HL-60/S4 treated with phorbol 12-myristate 13-acetate at 8.2 ng/mL for 4 days and 3 days (cell line): Measurements from ENCODE around the gene NTM.

Source experiments
- in situ Hi-C: fragments of 300-500 bp; cut with MboI; formaldehyde crosslinking; loops from 2 replicates; pipeline ENCODE4 v1.15.0; 2022; ENCODE audit warnings: low sequenced_read_pairs

The NTM gene

DNA sequence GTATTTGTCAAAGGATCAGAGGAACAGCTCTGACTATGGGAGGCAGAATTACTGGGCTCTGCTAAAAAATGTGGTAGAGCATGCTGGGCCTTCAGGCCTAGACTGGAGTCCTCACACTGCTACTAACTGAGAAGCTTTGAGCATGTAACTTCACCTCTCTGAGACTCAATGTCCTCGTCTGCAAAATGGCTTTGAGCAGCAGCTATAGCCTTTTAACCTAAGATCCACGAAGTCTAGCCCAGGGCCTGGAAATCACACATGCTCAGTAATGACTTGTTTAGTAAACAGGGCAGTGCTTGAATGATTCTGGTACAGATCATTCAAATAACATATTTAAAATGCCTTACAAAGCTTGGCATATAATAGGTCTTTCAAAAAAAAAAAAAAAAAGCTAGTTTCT, 221.7 kb downstream of the NTM start:
- in situ Hi-C loops: no loop called here

DNA sequence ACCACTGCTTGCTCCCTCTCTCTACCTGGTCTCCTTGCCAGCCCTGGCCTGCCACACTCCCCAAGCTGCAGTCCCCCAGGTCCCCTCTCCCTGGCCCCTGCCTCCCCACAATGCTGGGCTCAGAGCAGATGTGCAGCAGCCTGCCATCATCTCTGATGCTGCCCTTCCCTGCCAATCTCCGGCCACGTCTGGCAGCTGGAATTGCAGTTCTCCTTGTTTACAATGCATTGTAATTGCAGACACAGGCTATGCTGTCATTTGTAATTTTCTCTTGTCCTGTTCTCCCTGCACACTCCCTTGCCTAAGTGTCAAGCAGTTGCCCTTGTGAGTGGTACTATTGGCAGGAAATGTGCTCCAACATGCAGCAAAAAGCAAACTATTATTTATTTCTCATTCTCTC, 222.3 kb downstream of the NTM start:
- in situ Hi-C loops: no loop called here

DNA sequence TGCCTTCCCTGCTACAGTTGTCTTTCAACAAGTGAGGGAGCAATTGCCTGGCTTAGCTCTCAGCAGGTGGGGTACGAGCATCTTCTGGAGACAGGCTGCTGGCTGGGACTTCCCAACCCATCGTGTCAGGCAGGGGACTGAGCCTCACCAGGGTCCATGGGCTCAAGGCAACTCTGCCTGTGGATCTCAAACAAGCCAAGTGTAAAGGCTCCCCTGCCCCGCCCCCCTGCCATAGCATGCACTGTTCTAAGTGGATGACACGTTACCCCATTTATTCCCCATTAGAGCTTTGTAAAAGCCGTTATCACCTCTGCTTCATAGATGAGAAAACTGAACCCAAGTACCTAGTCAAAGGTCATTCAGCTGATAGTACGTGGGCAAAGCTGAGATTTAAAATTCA, 222.9 kb downstream of the NTM start:
- in situ Hi-C loops: no loop called here

DNA sequence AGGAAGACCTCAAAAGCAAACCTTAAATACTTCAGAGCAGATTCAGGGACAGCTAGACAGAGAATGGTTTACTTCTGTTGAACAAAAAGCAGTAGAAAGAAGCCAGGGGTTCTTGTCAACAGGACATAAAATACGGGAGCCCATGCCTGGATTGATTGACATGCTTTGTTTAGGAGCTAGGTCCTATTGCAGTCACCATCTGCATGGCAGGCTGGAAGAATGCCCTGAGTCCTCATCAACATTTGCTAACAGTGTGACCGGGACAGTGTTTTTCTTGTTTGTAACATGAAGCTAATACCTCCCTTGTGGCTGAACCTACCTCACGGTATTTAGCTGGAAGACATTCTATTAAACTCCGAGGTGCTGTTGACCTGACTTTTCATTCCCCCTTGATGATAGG, 225.4 kb downstream of the NTM start:
- in situ Hi-C loops: no loop called here

DNA sequence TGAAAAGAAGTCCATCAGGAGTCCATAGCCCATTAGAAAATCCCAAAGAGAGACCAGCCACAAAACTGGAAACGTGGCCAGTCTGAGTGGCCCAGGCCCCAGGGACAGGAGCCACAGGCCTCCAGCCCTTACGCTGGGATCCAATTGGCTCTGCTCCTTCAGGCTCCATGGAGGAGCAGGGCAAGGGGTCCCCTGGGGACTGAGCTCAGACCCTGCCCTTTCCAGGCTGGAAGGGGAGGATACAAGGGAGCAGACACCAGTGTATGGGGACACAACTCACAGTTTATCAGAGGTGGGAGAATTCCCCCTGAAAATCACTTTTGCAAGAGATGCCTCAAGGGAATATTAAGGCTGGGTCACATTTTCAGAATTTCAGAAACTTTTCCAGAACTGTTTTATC, 227.5 kb downstream of the NTM start:
- in situ Hi-C loops: no loop called here

DNA sequence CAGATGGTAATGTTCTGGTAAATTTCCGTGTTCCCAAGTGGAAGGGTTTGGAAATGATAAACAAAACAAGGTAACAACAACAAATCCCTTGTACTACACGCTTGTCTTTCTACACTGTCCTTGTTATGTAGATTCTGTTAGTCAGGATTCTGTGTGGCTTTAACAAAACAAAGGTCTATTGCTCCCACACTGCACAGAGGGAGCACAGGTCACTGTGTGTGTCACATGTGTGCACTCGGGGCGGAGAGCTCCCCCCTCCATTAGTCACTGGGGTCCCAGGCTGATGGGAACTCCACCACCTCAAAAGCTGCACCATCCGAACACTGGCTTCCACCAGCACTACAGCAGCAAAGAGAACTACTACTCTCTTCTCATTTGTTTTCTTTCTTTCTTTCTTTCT, 227.9 kb downstream of the NTM start:
- in situ Hi-C loops: no loop called here

DNA sequence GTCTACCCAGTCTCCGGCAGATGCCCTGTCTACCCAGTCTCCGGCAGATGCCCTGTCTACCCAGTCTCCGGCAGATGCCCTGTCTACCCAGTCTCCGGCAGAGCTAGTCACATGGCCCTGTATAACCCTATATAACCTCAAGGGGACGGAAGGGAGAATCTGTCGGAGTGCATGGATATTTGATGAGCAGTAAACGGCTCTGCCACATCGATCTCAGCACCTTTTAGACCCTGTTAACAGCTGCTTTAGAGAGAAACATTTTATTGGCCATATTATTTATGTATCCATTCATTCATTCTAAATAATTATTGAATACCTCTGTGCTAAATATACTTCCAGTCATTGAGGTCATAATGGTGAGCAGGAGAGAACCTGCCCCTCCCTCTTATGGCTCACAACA, 228.9 kb downstream of the NTM start:
- in situ Hi-C loops: no loop called here

DNA sequence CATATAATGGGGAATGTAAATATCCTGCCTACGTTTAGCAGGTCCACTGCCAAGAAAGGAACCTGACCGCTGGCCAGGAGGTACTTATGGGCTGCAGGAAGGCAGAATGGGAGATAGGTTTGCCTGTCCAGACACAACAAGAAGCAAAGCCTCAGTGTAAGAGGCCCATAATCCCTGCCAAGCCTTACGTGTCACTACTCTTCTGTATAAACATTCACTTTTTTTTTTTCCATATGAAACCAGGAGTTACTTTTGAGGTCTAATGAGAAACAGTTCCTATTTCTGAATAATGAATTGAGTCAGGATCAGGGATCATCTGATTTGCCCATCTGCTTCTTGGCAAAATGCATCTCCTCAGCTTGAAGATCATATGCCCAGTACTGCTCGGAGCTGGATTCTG, 230.2 kb downstream of the NTM start:
- in situ Hi-C loops: no loop called here

DNA sequence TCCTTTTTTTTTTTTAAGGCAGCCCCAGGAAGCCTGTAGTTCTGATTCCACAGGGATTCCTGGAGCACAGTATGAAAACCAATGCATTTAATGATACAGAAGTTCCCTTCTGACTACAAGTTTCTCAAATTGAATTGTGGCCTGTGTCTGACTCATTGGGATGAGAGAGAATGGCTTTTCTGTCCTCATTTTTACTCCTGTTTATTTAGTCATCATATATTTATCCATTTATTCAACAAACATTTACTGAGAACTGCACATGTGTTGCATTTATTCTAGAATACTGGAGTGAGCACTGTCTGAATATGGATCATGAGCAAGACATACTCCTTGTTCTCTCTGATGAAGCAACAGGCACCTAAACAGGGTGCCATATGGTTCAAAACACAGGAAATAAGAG, 231.2 kb downstream of the NTM start:
- in situ Hi-C loops: no loop called here

DNA sequence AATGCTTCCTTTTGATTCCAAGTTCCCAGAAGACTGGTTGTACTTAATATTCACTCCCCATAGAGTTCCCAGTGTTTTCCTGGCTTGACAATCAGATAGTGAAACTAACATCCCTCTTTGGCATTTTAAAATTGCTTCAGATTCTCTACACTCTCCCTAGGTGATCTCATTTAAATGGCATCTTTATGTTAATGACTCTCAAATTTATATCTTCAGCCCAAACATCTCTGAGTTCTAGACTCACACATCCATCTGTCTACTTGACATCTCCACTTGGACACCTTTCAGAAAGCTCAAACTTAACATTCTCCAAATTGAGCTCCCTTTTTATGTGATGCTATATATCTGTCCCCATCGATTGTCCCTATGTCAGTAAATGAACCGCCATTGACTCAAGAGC, 232.0 kb downstream of the NTM start:
- in situ Hi-C loops: no loop called here

DNA sequence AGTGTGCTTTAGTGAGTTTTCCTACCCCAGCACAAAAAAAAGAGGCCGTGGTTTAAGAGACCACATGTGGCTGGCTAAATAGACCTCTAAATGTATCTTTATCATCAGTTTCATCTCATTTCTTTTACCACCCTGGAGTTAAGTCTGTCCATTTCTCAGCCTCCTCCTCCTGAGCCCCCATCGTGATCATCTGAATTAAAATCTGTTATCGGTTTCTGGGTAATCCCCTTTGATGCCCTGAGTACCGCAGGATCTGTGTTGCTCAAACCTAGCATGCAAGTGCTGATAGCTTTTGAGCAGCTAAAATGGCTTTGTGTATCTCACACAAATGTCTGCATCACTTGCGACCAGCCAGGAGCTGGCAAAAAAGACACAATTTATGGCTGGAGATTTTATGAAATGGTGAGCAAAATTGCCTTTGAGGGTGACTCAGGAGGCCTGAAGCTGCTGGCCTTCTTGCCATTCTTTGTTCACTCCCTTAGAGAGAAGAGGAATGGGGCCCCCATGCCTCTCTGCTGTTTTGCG, 236.5 kb downstream of the NTM start:
- in situ Hi-C loops: no loop called here

DNA sequence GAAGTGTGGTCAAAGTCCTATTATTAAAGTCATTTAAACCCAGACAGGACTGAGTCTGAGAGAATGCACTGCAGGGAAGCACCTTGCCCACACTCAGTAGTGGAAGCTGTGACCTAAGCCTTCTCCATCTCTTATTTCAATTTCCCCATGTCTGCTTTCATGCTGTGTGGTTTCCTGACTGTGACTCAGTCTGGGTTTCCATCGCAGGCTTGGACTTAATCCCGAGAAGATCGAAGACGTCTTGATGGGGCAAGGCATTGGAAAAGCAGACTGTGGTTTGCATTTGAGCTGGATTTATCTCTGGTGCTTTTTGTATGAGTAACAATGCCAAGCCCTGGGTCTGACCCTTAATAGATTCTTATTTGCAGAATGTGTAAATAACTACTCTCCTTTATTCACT, 238.9 kb downstream of the NTM start:
- in situ Hi-C loops: no loop called here

DNA sequence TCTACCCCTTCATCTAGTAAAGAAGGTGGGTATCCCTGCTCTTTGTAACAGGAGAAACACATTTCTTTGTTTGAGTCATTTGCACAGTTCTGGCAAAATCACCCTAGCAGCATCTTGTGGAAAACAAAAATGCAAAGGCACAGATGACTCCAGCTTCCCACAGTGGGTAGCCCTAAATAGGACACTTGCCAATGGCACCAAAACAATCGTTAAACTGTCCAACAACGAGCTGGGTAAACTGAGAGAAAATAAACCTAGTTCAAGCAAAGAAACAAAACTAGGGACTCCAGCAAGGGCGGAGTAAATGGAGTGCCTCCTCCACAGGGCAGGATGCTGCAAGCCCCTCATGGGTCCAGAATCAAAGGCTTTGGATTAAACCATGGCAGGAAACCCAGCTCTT, 239.5 kb downstream of the NTM start:
- in situ Hi-C loops: no loop called here

DNA sequence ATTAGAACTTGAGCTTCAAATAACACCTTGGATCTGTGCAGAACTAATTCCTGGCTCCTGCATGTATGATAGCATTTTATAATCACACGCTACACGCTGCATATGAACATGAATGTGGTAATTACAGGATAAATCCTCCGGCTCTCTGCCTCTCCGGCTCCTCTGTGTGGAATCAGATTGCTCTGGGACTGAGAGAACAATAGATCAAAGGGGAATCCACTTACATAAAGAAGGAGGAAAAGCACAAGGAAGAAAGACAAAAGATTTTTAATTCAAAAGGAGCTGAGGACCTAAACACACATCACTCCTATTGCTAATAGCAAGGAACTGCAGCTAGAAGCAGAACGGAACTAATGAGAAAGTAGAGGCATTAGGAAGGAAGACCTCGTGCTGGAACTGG, 240.9 kb downstream of the NTM start:
- in situ Hi-C loops: no loop called here

DNA sequence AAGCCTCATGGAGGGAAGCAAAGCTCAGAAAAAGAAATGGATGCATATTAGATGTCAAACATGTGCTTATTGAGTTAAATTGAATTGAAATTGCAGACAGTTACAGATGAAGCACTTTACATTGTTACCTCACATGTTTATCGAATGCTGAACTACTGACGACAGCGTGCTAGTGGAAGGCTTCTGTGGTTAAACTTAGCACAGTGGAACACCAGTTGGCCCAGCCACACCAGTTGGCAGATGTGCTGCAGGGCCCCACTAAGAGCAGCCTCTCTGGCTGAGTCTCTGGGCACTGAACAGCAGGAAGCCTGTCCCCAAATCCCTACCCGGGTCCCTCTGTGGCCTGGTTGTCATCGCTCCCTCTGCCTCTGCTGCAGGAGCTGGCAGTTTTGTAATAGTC, 242.1 kb downstream of the NTM start:
- in situ Hi-C loops: no loop called here

DNA sequence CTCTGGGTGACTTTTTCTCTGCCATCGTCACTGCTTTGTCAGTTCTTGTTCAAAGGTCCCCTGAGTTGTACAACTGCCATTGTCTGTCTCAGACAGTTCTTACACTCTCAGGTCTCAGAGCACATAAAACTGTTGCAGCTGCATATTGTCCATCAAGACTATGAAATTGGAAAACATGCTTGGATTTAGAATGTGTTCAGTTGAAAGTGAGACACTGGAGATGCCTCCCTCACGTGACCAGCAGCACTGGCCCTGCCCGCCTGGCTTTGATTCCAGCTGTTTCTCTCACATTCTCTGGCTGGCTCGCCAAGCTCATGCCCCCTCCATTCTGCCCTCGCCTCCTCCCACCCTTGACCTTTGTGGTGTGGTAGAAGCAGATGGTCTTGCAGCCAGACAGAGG, 244.2 kb downstream of the NTM start:
- in situ Hi-C loops: no loop called here

DNA sequence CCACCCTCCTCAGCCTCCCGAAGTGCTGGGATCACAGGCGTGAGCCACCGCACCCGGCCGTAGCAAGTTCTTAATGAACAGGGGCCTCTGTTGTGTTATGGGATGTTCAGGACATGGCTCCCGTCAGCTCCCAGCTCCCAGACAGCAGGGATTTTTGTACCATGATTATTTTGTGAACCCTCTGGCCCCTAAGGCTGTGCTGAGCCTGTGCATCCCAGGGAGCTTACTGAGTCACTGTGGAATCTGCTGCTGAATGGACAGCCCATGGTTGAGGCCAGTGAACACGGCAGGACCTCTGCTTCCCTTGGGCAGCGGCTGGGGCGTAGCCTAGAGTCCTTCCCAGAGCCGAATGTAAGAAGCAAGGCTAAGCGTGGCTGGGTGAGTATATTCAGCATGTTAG, 245.2 kb downstream of the NTM start:
- in situ Hi-C loops: no loop called here

DNA sequence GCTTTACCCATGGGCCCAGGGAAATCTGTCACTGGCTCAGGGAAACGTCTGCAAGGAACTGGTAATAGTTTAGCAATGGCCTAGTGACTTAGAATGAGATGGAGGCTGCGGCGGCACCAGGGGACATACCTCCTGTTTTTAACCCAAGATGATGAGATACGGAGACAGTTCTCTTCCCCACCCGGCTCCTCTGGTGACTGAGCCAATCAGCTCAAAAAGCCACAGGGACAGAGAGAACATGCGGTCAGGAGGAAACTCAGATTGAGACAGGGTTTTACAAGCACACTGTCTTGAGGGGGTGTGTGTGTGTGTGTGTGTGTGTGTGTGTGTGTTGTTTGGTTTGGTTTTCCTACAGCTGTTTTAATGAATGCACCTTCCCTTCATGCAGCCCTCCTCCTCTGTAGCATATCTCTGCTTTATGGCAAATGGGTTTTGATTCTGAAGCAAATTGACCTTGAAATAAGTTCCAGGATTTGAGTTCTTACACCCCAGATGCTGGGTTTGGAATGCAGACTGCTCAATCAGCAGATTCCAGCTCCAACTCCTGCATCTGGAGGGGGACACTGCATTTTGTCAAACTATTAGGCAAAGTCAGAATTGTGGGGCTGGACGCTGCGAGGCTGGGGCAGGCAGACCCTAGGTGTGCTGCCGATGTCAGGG, 246.2 kb downstream of the NTM start:
- in situ Hi-C loops: no loop called here

DNA sequence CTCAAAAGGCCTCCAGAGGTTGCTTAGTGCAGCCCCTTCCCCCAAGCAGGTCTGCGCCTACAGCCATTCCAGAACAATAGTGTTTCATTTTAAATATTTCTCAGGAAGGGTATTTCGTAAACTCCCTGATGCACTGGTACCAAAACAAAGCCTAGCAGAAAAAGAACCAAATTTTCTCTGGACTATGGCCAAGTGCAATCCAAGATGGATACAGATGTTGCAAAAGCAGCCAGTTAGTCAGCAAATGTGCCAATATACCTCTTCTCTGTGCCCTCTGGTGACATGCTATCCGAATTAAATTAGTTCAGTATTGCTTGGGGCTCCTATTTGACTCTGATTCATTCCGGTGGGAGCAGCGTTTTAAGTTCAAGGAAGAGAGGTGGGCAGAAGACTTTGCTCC, 247.8 kb downstream of the NTM start:
- in situ Hi-C loops: no loop called here

DNA sequence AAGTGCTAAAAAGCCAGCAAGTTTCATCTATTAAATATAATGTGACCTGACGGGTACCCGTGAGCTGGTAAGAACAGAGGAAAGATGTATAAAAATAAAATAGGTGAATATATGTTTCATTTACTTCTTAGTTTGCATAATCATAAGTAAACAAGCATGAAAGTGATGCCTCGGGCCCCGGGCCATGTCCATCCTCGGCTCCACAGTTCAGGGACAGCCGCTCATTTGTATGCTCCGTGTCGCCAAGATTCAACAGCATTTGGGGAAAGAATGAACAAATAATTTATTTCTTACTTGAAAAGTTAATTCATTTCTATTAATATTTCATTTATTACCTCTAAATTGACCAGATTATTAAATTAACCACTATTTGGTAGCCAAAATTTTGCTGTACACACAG, 251.8 kb downstream of the NTM start:
- in situ Hi-C loops: no loop called here

DNA sequence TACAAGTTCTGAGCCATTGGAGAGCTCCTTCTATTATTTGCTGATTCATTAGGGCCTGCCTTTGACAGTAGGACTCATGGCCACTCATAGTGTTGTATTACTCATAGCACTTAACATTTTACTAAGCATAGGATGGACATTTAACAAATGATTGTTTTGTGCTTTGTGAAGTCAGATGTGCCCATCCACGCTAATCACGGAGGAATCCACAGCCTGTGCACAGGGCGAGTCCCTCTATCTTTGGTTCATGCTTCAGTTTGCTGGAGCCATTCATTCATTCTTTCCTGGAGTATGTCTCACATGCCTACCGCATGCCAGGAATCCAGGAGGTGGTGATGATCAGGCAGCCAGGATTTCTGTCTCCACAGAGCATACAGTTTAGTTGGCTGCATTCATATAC, 254.1 kb downstream of the NTM start:
- in situ Hi-C loops: no loop called here

DNA sequence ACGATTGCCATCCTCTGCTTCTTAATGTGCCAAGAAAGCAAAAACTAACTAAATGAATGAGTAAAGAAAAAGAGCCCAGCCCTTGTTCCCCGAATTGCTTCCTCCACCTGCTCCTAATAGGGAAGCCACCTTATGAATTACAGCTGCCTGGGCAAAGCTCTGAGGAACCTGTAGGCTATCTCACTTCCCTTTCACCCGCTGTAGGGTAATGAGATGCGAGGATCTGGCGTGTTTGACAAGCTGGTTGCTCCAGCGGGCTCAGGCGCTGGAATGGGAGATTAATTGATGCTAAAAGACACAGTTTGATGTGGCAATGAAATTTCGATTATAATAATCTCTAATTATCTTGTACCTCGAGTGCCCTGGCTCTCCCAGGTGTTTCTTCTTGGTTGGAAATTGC, 256.4 kb downstream of the NTM start:
- in situ Hi-C loops: no loop called here

DNA sequence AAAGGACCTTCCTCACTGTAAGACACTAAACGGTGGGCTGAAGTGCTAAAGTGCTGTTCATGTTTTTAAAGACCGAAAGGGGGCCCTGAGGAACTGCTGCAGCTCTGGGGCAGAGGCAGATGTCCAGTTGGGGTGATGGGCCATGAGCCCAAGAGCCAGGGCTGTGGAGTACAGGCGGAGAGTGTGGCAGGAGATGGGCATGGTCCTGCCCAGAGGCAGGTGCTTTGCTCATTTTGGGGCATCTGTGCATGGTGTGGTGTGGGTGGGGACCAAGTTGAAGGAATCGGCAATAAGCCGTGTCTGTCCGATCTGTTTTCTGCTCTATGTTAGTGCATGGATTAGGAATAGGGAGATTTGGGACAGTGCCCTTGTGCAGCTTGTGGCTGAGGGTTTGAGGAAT, 258.3 kb downstream of the NTM start:
- in situ Hi-C loops: no loop called here
